DND-41 (cell line): ENCODE data around the gene C10orf90.

Experiments
- CTCF ChIP-seq: IDR thresholded peaks from 2 replicates; pipeline ENCODE4 v1.5.1; 2012; ENCODE audit warnings: borderline replicate concordance, low read length, moderate library complexity, mild to moderate bottlenecking; ENCODE audit not compliant: poor library complexity, severe bottlenecking; ENCODE audit errors: extremely low read depth
- EZH2 ChIP-seq: IDR thresholded peaks from 3 replicates; pipeline ENCODE4 v1.6.1; 2012; ENCODE audit warnings: borderline replicate concordance, low read depth, mild to moderate bottlenecking, moderate library complexity, low read length, inconsistent platforms; ENCODE audit not compliant: severe bottlenecking

- TF ChIP-seq EZH2 (no peak), CTCF (no peak)
Observed at GRCh38 chr10:126632705-126633104, 37.8 kb downstream of the C10orf90 start.
